Measurements from ENCODE around the gene MPI.

MPI gene

GRCh38 chr15:74937590-74938371, 47.9 kb downstream of the MPI start, which contains the start of gene COX5A:
TSS of gene COX5A (minus strand) at chr15:74938073. CDS start at chr15:74938014, 59 bp downstream.
- peak; percentile 93 to 94 for DNase-seq

GRCh38 chr15:74950078-74950908, 60.5 kb downstream of the MPI start:
- peak; percentile 81 to 85 for DNase-seq

- DNase-seq, result no peak
These were observed 61.2 kb downstream of the MPI start for GRCh38 chr15:74951006-74951405.

All from CD4-positive, alpha-beta T cell treated with Interleukin-4 for 1 hour (primary cell).